Measurements from ENCODE around the gene PIK3R1. TPM values are rescaled to one million over a fixed set of nuclear protein-coding genes. Genes with fewer than 3 reads are reported as not detected.
A peak's percentile ranks its signal among the peaks of the same experiment; 100 is the strongest.

PIK3R1 gene
- total RNA-seq, 1 donor from 2014 or later: 18.4 TPM

DNA sequence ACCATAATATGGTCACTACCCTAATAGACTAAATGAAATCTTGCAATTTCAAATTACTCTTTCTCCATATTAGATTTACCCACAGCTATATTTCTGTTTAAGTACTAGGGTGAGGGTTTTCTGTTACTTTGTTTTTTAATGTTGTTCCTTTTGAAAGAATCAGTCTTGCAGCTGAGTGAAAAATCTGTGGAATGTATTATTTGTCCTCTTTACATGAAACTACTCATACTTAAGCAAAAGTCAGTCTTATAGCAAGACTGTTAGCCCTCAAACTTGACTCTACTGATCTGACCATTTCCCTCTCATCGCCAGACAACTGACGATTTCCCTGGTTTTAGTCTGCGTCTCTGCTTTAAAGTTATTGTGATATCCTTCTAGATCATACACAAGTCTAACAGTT, 84.0 kb downstream of the PIK3R1 start:
- no peak for DNase-seq

- DNase-seq: peak; percentile 30
Measured at GRCh38 chr5:68303038-68303738, 87.6 kb downstream of the PIK3R1 start.

DNA sequence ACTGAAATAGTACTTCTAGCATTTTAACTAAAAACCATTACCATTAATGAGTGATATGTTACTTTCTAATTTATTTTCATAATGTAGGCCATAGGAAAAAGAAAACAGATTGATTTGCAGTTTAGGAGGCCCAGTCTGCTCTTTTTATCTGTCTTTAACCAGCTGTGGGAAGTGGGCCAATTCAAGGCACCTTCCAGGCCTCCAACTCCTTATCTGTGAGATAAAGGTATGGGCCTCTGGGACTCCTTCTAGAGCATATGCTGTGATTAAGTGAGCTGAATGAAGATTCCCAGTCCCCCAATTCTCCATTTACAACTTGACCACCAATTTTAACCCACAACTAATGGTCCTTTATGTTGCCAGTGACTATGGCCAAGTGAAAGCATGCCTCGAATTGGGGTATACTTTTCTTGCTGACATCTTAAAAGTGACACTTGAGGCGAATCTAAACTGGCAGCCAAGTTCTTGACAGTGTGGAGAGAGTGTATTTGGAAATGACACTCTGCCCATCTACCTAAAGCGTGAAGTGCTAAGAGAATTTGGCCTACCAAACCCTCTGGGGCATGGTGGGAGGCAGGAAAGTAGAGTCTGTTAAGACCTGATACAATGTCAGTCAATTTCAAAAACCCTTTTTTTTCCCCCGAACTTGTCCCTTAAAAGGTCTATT, 88.3 kb downstream of the PIK3R1 start:
- DNase-seq: no peak

- no peak for DNase-seq
Measured at GRCh38 chr5:68304421-68305052, 89.0 kb downstream of the PIK3R1 start.

DNA sequence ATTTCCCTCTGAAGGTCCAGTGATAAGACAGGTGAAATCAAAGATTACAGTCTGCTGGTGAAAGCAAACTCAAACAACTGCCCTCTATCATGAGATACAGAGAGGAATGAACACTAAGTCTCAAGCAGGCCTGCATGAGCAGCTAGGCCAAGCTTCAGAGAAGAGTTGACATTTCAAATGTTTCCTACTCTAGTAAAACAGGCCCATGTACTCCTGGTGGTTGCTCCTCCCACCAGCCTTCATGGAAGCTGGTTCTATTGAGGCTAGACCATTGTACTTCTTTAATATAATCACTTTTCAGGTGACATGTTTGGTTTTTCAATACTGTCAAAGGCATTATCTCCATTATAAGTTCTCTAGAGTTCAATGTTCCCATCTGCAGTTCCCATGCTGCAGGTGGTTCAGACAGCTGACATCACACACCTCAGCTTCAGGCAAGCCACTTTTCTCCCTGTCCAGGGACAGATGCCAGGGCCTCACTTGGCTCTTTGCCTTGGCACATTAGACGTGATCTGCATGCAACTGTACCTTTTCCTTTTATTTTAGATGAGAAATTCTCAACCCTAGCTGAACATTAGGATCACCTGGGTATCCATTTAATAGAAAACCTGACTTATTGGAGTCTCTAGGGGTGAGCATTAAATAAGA, 89.8 kb downstream of the PIK3R1 start:
- no peak for DNase-seq

- DNase-seq: no peak
Measured at GRCh38 chr5:68306361-68307014, 90.9 kb downstream of the PIK3R1 start.

- no peak for DNase-seq
Measured at GRCh38 chr5:68313336-68313735, 97.8 kb downstream of the PIK3R1 start.

DNA sequence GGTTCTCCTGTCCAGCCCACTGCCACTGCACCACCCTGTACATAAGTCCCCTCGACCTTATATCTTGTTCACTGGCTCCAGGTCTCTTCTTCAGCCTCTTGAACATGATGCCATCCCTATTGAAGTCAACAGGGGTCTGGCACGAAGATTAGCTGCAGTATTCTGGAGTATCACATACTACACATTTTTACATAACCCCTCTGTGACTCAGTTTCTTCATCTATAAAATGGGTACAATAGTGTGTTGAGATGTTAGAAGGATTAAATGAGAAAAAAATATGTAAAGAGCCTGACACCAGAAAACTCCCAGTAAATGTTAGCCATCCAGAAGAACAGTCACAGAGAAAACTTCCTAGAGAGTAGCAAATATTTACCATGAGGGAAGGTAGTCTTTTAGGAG, 98.9 kb downstream of the PIK3R1 start:
- no peak for DNase-seq

- DNase-seq: no peak
Measured at GRCh38 chr5:68315679-68316271, 100.2 kb downstream of the PIK3R1 start.

GRCh38 chr5:68316469-68316868, 100.9 kb downstream of the PIK3R1 start:
- no peak for DNase-seq

DNA sequence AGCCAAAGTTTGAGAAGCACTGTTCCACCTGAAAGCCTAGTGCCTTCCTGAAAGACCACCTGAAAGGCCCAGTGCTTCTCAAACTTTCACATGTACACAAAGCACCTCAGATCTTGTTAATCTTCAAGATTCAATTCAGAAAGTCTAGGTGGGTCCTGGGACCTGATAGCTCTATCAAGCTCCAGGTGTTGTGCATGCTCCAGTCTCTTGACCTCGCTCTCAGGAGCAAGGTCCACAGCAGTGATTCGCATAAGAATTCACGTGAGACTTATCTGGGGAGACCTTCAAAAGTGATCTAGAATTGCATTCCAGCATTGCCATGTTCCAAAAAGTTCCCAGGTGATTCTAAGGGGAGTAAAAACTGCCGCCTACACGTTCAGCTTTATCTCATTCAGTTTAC, 102.1 kb downstream of the PIK3R1 start:
- DNase-seq: no peak

DNA sequence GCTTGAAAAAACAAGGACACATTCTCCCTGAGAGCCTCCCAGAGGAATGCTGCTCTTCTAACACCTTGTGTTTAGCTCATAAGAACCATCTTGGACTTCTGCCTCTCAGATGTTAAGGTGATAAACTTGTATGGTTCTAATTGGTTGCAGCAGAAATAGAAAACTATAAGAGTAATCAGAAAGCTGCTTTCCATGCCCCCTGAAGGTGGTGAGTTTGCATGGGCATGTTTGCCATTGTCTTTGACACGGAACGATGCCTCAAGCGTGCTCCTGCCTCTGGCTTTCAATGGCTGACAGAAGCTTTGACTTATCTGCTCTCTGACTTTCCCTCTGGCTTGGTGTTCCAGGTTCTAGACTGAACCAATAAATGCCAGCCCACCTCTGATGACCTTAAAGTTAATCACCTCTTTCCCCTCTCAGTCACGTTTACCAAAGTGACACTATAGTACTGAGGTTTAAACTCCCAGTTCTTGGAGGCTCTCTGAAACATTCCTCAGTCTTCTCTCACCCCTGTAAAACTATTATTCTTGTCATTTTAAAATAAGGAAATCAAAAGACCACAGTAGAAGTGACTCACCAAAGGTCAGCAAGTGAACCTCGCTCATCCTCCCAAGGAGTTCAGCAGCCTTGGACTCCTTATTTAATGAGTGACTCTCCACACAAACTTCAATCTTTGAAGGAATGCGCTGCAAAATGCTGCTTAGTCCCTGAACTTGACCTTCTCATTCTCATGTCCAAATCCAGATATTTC, 103.6 kb downstream of the PIK3R1 start:
- DNase-seq: peak; percentile 44

GRCh38 chr5:68319706-68320412, 104.3 kb downstream of the PIK3R1 start:
- no peak for DNase-seq

GRCh38 chr5:68320413-68320986, 104.9 kb downstream of the PIK3R1 start:
- DNase-seq: no peak

DNA sequence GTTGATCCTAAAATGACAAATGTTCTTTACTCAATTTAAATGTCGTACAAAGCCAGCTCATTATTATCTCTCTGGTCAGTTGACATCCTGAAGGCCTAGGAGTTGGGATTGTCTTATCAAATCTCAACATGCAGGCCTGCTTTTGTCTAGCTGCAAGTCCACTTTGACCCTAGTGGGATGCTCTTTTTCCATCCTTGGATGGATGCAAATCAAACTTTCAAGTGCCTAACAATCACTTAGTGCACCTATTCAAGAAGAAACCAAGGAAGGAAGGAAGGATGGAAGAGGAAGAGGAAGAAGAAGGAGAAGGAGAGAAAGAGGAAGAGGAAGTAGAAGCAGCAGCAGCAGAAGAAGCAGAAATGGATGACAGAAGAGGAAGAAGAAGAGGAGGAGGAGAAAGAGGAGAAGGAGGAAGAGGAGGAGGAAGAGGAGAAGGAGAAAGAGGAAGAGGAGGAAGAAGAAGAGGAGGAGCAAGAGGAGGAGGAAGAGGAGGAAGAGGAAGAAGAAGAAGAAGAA, 109.6 kb downstream of the PIK3R1 start:
- DNase-seq: no peak

- no peak for DNase-seq
Measured at GRCh38 chr5:68329554-68330255, 114.1 kb downstream of the PIK3R1 start.

DNA sequence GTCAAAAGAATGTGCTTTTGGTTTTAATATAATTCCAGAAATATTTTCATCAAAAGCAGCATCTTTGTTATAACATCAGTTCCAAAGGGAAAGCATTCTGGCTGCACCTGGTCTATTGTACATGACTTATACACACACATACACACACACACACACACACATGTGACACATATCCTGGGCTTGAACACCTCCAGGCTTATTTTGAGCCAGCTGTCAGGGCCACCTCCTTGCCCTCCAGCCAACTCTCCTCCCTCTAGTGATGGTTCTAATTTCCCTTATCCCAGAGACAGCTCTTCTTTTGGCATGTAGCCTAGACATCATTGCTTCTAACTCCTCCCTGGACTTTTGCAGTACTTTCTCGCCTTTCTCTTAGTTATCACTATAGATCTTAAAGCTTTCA, 115.0 kb downstream of the PIK3R1 start:
- DNase-seq: peak; percentile 24

DNA sequence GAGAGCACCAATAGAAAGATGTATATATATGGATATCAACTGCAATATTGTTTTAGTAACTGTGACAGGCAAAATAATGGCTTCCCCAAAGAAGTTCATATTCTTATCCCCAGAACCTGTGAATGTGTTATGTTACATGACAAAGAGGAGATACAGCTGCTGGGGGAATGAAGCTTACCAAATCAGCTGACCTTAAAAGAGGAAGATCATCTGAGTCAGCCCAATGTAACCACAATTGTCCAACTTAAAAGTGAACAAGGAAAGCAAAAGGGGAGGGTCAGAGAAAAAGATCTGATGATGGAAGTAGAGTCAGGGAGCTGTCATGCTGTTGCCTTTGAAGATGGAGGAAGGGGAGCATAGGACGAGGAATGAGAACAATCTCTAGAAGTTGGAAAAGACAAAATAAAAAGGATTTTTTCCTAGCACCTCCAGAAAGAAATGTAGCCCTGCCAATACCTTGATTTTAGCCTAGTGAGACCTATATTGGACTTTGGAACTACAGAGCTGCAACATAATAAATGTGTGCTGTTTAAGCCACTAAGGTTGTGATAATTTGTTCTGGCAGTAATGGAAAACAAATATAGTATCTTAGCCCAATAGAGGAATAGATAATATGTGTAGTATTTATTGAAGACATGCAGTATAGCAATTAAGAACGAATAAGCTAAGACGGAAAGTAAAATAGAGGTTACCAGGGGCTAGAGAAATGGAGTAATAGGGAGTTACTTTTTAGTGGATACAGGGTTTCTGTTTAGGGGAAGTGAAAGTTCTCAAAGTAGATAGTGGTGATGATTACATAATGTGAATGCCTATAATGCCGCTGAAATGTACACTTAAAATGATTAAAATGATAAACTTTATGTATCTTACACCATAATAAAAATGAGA, 115.9 kb downstream of the PIK3R1 start:
- DNase-seq: peak; percentile 56

GRCh38 chr5:68332080-68332451, 116.5 kb downstream of the PIK3R1 start:
- peak; percentile 42 for DNase-seq

Data from dermis blood vessel endothelial cell (primary cell).